Endothelial cell of umbilical vein (primary cell): ENCODE measurements around the gene FAM234B. TPM values are rescaled to one million over a fixed set of nuclear protein-coding genes. Genes with fewer than 3 reads are reported as not detected.

Experiments
- BruUV-seq: library from RNA; stranded (reverse); fragments of 400-500 nt; replicated peaks from 2 replicates; lab custom pipeline; 2021; lab: Mats Ljungman, UMichigan
- CTCF ChIA-PET: fragments of 300-600, 350-600 bp; sonication (Branson Sonifier 250); formaldehyde crosslinking; loops from one replicate; lab custom pipeline; 2021; ENCODE audit warnings: antibody characterized with exemption, inconsistent platforms; lab: Charles Lee
- POLR2A ChIA-PET: fragments of 300-600, 350-600 bp; sonication (Branson Sonifier 250); formaldehyde crosslinking; loops from one replicate; lab custom pipeline; 2021; ENCODE audit warnings: antibody characterized with exemption, inconsistent platforms; lab: Charles Lee
- DNase-seq: peaks from one replicate; pipeline ENCODE4 v3.0.0-alpha.2; 2011; ENCODE audit warnings: low read depth, low spot score
- FAIRE-seq: peaks from 2 replicates; lab custom pipeline; 2011; peaks lifted over from hg19 to GRCh38; lab: Jason Lieb, UNC
- H2AFZ ChIP-seq: 2 replicates; pipeline ENCODE4 v1.6.0; 2012; ENCODE audit warnings: low read depth, low read length, control low read depth, inconsistent platforms
- H3K27ac ChIP-seq: 2 replicates; pipeline ENCODE4 v1.5.1; 2011; ENCODE audit warnings: low read depth, mild to moderate bottlenecking, control low read depth, low read length, moderate library complexity; ENCODE audit not compliant: insufficient read depth
- H3K27me3 ChIP-seq, 2 experiments: 2 replicates each; pipeline versions ENCODE4 v1.6.0 to v1.6.1; 2011; ENCODE audit warnings: low read length in 2 of 2, mixed read lengths in 1 of 2; ENCODE audit not compliant: control insufficient read depth in 2 of 2, insufficient read depth in 2 of 2
- H3K36me3 ChIP-seq, 2 experiments: 2 replicates in 1 of 2; 3 replicates in 1 of 2; pipeline ENCODE4 v1.5.1; 2011; ENCODE audit warnings: low read length in 2 of 2, mild to moderate bottlenecking in 1 of 2, moderate library complexity in 1 of 2; ENCODE audit not compliant: control insufficient read depth in 2 of 2, insufficient read depth in 2 of 2; ENCODE audit errors: extremely low read depth in 1 of 2
- H3K4me1 ChIP-seq: 3 replicates; pipeline ENCODE4 v1.5.1; 2011; ENCODE audit warnings: mild to moderate bottlenecking, low read length; ENCODE audit not compliant: control insufficient read depth, insufficient read depth; ENCODE audit errors: extremely low read depth
- H3K4me2 ChIP-seq: 2 replicates; pipeline ENCODE4 v1.6.1; 2011; ENCODE audit warnings: low read length, control low read depth, mixed read lengths; ENCODE audit not compliant: insufficient read depth
- H3K4me3 ChIP-seq, 3 experiments: fragments of 200-600 bp in 1 of 3; sonication (generic), shearing (Covaris generic) in 1 of 3; replicated peaks in 1 of 3; 2 replicates each; pipeline ENCODE4 v1.5.1; 2011 to 2016; ENCODE audit warnings: control low read depth in 3 of 3, low read length in 3 of 3, mild to moderate bottlenecking in 2 of 3, inconsistent platforms in 1 of 3, low read depth in 1 of 3, moderate library complexity in 1 of 3; ENCODE audit not compliant: insufficient read depth in 1 of 3
- H3K79me2 ChIP-seq: 2 replicates; pipeline ENCODE4 v1.6.0; 2012; ENCODE audit warnings: low read length, inconsistent platforms; ENCODE audit not compliant: control insufficient read depth, insufficient read depth
- H3K9ac ChIP-seq: replicated peaks from 2 replicates; pipeline ENCODE3; 2011; ENCODE audit warnings: low read length, control low read depth; ENCODE audit not compliant: insufficient read depth; ENCODE audit errors: extremely low read depth
- H3K9me1 ChIP-seq: replicated peaks from 3 replicates; pipeline ENCODE4 v1.6.0; 2011; ENCODE audit warnings: mild to moderate bottlenecking, low read length; ENCODE audit not compliant: control insufficient read depth, insufficient read depth; ENCODE audit errors: extremely low read depth
- H3K9me3 ChIP-seq: replicated peaks from 2 replicates; pipeline ENCODE4 v1.5.1; 2012; ENCODE audit warnings: low read length, inconsistent platforms; ENCODE audit not compliant: control insufficient read depth, insufficient read depth
- H4K20me1 ChIP-seq: replicated peaks from 2 replicates; pipeline ENCODE3; 2011; ENCODE audit warnings: mild to moderate bottlenecking, low read length; ENCODE audit not compliant: control insufficient read depth, insufficient read depth; ENCODE audit errors: extremely low read depth
- EZH2 ChIP-seq: IDR thresholded peaks from 2 replicates; pipeline ENCODE4 v1.6.1; 2012; ENCODE audit warnings: borderline replicate concordance, low read depth, mild to moderate bottlenecking, moderate library complexity, low read length, inconsistent platforms; ENCODE audit not compliant: severe bottlenecking
- FOS ChIP-seq: IDR thresholded peaks from 2 replicates; pipeline ENCODE4 v1.6.1; 2011; ENCODE audit warnings: mild to moderate bottlenecking, low read length, moderate library complexity, borderline replicate concordance; ENCODE audit not compliant: insufficient read depth
- GATA2 ChIP-seq: IDR thresholded peaks from 2 replicates; pipeline ENCODE4 v1.7.0; 2011; ENCODE audit warnings: low read depth, mild to moderate bottlenecking, moderate library complexity, mixed read lengths, low read length; ENCODE audit not compliant: insufficient read length, insufficient read depth
- JUN ChIP-seq: IDR thresholded peaks from 2 replicates; pipeline ENCODE4 v1.6.1; 2011; ENCODE audit warnings: borderline replicate concordance, low read depth; ENCODE audit not compliant: insufficient read length, insufficient read depth
- MYC ChIP-seq: IDR thresholded peaks from one replicate; pipeline ENCODE4 v1.6.1; 2011; ENCODE audit warnings: mild to moderate bottlenecking, low read depth, low read length
- POLR2A ChIP-seq: IDR thresholded peaks from 2 replicates; pipeline ENCODE4 v1.6.1; 2012; ENCODE audit warnings: low read depth, mild to moderate bottlenecking, control low read depth, low read length
- POLR2AphosphoS5 ChIP-seq: IDR thresholded peaks from 2 replicates; pipeline ENCODE4 v1.6.1; 2012; ENCODE audit warnings: low read depth, mild to moderate bottlenecking, control low read depth, low read length, moderate library complexity; ENCODE audit not compliant: insufficient read depth
- dilution Hi-C: fragments of 300-500 bp; cut with MboI; formaldehyde crosslinking; loops from one replicate; pipeline ENCODE4 v1.15.0; 2019; ENCODE audit warnings: low sequenced_read_pairs; ENCODE audit not compliant: extremely low pct_ligation_motif_present
- intact Hi-C: fragments of 100-400 bp; cut with micrococcal nuclease; formaldehyde crosslinking; loops from one replicate; pipeline ENCODE4 v1.10.0; 2022
- polyA plus RNA-seq, 4 experiments: library from polyadenylated mRNA; depleted of rRNA in 3 of 4; stranded (reverse) in 3 of 4; unstranded in 1 of 4; fragments of >200 nt; gene quantifications; 2 replicates each; pipeline versions ENCODE4 v1.2.1 to v1.2.3, GENCODE V29; 2011 to 2012; ENCODE audit warnings: missing spikeins in 1 of 4
- total RNA-seq: library from RNA; stranded (reverse); gene quantifications from 2 replicates; pipeline ENCODE4 v1.2.3, GENCODE V29; 2021
- TF ChIP-seq, protein P1 (sequence below): IDR thresholded peaks from 2 replicates; pipeline ENCODE4 v1.6.1; 2011; ENCODE audit not compliant: insufficient read depth, insufficient read length
- TF ChIP-seq, protein P2 (sequence below), 2 donors: IDR thresholded peaks; 1 replicate in 1 of 2; 2 replicates in 1 of 2; pipeline ENCODE4 v1.5.1; 2011; ENCODE audit warnings: low read length in 2 of 2, mild to moderate bottlenecking in 2 of 2, moderate library complexity in 2 of 2, control low read depth in 1 of 2, inconsistent platforms in 1 of 2, low read depth in 1 of 2; ENCODE audit not compliant: insufficient read depth in 1 of 2; ENCODE audit errors: extremely low read depth in 1 of 2

FAM234B gene
- total and polyA plus RNA-seq, 2 donors (not counting 3 experiments of a cell fraction or from before 2014, with no cell fraction given) = 4.9 to 13.2 TPM

DNA sequence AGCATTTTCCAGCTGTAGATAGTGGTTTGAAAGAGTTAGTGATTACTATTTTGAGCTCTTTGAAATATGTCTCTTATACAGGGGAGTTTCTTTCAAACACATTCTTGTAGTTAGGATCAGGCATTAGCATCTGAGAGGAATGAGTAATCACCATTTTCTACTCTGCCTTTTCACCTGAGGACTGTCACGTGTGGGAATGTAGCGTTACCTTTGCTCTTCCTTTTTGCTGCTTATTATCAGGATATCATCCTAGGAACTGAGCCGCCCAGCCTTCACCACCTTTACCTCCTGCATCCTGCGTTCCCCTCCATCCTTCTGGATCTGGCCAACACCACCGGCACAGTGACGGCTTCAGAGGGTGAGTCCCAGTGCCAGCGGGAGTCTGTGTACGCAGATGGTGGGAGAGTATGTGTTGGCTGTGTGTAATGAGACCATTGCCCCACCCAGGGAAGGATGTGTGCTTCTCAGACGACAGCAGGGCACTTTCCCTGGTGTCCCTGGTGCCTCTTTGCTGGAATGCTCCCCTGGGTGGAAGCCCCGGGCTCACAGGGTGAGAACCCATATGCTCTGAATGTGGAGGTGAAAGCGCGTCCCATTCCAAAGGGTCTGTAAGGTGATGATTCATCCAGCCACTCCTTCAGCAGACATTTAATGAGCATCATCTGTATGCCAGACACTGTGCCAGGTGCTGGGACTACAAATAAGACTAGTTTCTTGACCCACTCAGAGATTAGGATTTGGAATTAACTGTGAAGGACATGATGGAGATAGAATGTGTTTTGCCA lies 31.8 kb downstream of the FAM234B start:
- FAIRE-seq = no peak
- no peaks in the 10 kb centered on the region for H3K79me2 ChIP-seq
- no peaks in the 10 kb centered on the region for H3K9me3 ChIP-seq
- no TSS peak for BruUV-seq
- H3K36me3 ChIP-seq = peaks cover 0 to 3% of the 10 kb centered on the region in 2 experiments
- ChIA-PET POLR2A (no interaction called here), CTCF (interaction anchor here (0.9 to 1.6 kb wide), 2 partner anchors 17 to 137 kb away, joined by 3 to 4 read pairs; no protein-coding TSS in a partner anchor)
- no peak for DNase-seq
- TF ChIP-seq MYC (no peak), POLR2AphosphoS5 (no peak), POLR2A (no peak), JUN (no peak), EZH2 (no peak), FOS (no peak), GATA2 (no peak)
- TF ChIP-seq, protein P1, sequence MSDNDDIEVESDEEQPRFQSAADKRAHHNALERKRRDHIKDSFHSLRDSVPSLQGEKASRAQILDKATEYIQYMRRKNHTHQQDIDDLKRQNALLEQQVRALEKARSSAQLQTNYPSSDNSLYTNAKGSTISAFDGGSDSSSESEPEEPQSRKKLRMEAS = no peak
- TF ChIP-seq, protein P2, sequence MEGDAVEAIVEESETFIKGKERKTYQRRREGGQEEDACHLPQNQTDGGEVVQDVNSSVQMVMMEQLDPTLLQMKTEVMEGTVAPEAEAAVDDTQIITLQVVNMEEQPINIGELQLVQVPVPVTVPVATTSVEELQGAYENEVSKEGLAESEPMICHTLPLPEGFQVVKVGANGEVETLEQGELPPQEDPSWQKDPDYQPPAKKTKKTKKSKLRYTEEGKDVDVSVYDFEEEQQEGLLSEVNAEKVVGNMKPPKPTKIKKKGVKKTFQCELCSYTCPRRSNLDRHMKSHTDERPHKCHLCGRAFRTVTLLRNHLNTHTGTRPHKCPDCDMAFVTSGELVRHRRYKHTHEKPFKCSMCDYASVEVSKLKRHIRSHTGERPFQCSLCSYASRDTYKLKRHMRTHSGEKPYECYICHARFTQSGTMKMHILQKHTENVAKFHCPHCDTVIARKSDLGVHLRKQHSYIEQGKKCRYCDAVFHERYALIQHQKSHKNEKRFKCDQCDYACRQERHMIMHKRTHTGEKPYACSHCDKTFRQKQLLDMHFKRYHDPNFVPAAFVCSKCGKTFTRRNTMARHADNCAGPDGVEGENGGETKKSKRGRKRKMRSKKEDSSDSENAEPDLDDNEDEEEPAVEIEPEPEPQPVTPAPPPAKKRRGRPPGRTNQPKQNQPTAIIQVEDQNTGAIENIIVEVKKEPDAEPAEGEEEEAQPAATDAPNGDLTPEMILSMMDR (IDR thresholded peaks at IDR 0.05; ENCODE audit: extremely low read depth in 1 of 2, insufficient read depth in 1 of 2, low read depth in 1 of 2, low read length in 2 of 2) = no peak
- H3K27me3 ChIP-seq = no peaks in the 10 kb centered on the region
- H3K4me3 ChIP-seq = no peak overlapping the region
- no peak overlapping the region for H2AFZ ChIP-seq
- no peaks in the 10 kb centered on the region for H3K9me1 ChIP-seq
- no peaks in the 10 kb centered on the region for H4K20me1 ChIP-seq
- dilution Hi-C loops = no loop called here
- intact Hi-C loops = no loop called here
- H3K9ac ChIP-seq = no peak overlapping the region
- no peak overlapping the region for H3K27ac ChIP-seq
- no peak overlapping the region for H3K4me2 ChIP-seq
- peaks cover 12% of the 10 kb centered on the region for H3K4me1 ChIP-seq
